Occipital lobe (tissue), 2 donors: ENCODE results near the gene NRXN2. TPM values are rescaled to one million over a fixed set of nuclear protein-coding genes. Genes with fewer than 3 reads are reported as not detected.

Experiments
- DNase-seq: peaks from one replicate; lab custom pipeline; 2025; lab: John Stamatoyannopoulos, UW
- total RNA-seq: library from RNA; depleted of rRNA; stranded (reverse); fragments of >200 nt; gene quantifications from one replicate; pipeline ENCODE4 v1.2.3, GENCODE V29; 2014

NRXN2 gene
- 219 TPM for total RNA-seq

GRCh38 chr11:64723117-64723906 lies at the start of gene NRXN2:
TSS of gene NRXN2 (minus strand) at chr11:64723197. CDS start at chr11:64713699, 9,498 bp downstream.
- peak; percentile 93 for DNase-seq

GRCh38 chr11:64772303-64773018 lies 49.5 kb upstream of the NRXN2 start:
- no peak for DNase-seq

DNA sequence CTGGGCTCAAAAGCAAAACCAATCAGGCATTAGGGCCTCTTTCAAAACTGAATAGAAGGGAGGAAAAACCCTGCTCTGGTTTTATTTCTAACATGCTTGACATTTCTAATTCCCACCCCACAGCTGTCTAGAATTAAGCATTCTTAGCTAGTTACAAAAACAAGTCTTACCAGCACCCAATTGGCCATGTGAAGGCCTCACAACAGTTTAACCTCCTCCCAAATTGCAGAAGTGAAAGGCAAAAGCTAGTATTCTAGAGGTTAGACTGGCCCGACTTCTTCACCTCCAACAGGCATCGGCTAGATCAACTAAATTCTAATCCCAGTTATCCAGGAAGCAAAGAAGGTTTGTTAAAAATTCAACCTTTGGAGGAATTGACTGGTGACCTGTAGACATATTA lies 48.9 kb upstream of the NRXN2 start:
- DNase-seq, result no peak

GRCh38 chr11:64770120-64770519 lies 47.1 kb upstream of the NRXN2 start:
- no peak for DNase-seq

DNA sequence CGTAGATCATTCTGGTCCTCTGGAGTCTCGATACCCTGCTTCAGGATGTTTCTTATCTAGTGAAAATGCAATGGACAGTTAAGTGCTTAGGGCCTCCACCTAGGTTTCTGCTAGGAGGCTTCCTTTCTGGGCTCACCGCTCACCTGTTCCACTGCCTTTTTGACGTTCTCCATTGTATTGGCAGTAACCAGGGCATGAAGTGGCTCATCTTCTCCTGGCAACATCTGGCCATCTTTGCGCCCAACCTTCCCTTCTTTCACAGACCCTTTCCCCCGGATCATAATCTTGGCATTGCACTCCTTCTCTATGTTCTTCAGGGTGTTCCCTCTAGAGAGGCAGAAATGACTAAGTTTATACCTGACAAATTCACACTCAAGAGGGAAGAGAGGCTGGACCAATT lies 46.3 kb upstream of the NRXN2 start:
- no peak for DNase-seq

DNA sequence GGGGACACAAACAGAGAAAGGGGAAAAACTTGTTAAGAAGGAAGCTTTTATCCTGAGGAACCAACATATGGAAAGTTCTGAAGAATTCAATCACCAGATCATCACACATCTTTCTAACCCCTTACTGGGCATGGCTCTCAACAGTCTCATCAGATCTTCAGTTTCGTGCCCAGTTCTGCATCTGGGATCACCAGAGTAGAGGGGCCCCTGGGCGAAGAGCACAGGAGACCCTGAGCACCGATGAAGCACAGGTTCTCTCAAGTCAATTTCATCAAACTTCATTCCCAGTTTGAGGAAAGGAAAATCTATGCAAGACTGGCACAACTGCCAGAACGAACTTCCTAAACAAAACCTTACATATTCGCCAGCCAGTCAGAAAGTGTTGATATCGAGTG lies 45.3 kb upstream of the NRXN2 start:
- DNase-seq, result no peak

DNA sequence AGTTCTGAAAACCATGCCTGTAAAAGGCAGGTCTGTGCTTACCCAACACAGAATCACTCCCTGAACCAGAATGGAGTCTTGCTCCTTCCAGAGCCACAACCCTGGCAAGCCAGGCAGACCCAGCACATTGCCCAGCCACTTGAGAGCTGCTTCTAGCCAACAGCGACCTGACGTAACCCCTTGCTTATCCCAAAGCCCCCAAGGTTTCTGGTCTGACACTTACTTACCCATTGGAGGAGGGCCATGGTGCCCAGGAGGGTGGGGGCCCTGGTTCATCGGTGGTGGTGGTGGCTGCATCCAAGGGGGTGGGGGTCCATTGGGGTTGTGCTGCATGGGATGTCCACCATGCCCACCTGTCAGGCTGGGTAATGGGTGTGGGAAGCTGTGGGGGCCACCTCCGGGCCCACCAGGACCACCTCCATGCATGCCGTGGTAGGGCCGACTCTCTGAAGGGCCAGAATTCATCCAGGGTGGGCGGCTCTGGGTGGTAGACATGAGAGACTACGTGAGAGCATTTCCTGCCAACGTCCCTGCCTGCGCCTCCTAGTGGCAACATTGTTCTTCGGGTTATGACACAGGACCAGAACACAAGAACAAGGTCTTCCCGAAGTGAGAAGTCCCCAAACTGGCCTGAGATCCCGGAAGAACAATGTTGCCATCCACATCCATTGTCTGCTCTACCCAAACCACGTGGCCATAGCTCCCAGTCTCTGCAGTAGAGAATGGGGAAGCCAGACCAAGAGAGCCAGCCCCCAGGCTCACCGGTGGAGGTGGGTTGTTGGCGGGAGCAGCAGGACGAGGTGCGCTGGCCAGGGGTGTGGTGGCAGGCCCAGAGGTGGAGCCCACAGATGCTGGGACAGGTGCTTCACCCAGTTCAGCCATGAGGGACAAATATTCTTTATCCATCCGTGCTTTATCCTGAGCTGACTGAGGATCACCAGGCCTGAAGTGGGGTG lies 44.6 kb upstream of the NRXN2 start:
- DNase-seq, result no peak

- DNase-seq, result no peak
Measured at GRCh38 chr11:64766881-64767280, 43.9 kb upstream of the NRXN2 start.

- DNase-seq, result no peak
Measured at GRCh38 chr11:64765851-64766665, 43.1 kb upstream of the NRXN2 start.

GRCh38 chr11:64765291-64765850 lies 42.4 kb upstream of the NRXN2 start:
- DNase-seq, result no peak

GRCh38 chr11:64764753-64765152 lies 41.8 kb upstream of the NRXN2 start:
- no peak for DNase-seq

- no peak for DNase-seq
Measured at GRCh38 chr11:64764040-64764611, 41.1 kb upstream of the NRXN2 start.

DNA sequence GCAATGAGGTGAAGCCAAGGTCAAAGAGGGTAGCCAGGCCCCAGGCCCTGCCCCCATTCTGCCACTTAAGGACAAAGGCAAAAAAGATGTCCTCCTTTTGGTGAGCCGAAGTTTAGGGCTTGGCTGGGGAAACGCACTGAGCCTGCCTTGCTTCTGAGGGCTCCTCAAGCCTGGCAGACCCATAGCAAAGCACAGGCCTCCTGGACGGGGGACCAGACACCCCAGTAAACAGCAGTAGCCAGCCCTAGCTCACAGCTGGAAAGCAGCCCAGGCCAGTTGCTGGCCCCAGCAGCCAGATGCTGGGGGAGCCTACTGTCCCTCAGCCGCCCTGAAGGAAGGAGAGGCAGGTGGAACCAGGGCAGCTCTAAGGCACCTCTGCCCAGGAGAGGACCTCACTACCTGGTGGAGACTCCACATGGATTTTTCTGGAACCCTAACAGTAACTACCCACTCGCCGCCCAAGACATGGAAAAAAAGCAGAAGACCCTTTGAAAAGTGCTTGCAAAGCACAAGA lies 40.6 kb upstream of the NRXN2 start:
- DNase-seq, result no peak

GRCh38 chr11:64762674-64763525 lies 39.9 kb upstream of the NRXN2 start:
- DNase-seq, result no peak

DNA sequence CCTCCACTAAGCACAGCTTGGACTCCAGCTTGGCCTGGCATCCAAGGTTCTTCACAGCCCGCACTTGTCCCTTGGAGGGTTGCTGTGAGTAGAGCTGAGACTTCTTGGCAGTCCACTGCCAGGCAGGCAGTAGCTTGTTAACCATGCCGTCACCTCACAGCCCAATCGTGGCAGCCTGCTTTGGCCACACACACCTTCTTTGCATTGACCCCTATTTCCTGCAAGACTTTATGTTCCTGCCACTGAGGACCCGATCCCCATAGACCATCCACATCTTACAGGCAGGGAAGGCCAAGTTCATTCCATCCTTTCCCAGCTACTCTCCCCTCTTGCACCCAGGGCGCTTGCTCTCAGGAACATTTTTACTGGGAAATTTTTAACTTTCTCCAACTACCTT lies 39.3 kb upstream of the NRXN2 start:
- DNase-seq, result no peak

DNA sequence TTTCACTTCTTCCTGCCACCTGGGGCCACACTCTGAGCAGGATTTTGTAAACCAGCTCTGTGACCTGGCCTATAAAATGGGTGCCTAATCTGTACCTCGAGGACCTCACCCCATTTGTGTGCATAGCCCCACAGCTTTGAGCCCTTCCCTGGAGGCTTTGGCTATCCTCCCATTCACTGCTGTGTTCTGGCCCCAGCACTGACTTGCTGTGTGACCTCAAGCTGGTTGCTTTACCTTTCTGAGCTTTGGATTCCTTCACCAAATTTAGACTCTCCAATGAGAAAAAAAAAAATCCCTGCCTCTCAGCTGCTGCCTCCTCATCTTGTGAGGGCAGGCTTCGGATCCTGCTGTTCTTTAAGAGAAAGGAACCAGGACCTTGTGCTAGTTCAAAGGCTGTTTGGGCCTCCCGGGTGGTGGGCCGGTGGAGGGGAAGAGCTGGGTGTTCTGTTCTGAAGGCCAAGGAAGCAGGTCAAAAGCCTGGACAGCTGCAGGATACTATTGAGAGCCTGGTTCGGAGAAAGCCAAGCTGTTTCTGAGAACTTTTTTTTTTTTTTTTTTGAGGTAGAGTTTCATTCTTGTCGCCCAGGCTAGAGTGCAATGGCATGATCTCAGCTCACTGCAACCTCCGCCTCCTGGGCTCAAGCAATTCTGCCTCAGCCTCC lies 37.9 kb upstream of the NRXN2 start:
- no peak for DNase-seq

- DNase-seq, result no peak
Measured at GRCh38 chr11:64759722-64760719, 37.0 kb upstream of the NRXN2 start, which contains the start of gene PYGM. TSS of gene PYGM (minus strand) at chr11:64759974. CDS start at chr11:64759898, 76 bp downstream.
